IMR-90 (cell line): Measurements from ENCODE around the gene CLASP1. TPM values are rescaled to one million over a fixed set of nuclear protein-coding genes. Genes with fewer than 3 reads are reported as not detected.

Source experiments
- ATAC-seq: fragments of 200-7000 bp; cut with Tn5 transposase; 2 replicates; pipeline ENCODE4 v1.9.1; 2020; ENCODE audit warnings: low read depth, mild to moderate bottlenecking, moderate library complexity
- BruUV-seq: library from RNA; stranded (reverse); fragments of 400-500 nt; replicated peaks from 2 replicates; lab custom pipeline; 2021; lab: Mats Ljungman, UMichigan
- CTCF ChIA-PET: fragments of 300-600 bp; formaldehyde crosslinking; extraction: SDS; loops from one replicate; lab custom pipeline; 2021; ENCODE audit warnings: antibody characterized with exemption; lab: Yijun Ruan, JAX
- POLR2A ChIA-PET: fragments of 300-600 bp; sonication (Branson Sonifier 250); formaldehyde crosslinking; loops from one replicate; lab custom pipeline; 2022; ENCODE audit warnings: antibody characterized with exemption; ENCODE audit not compliant: unreplicated experiment; lab: Charles Lee
- DNase-seq: peaks from one replicate; pipeline ENCODE4 v3.0.0; 2013
- H2AFZ ChIP-seq: replicated peaks from 2 replicates; pipeline ENCODE3; 2013; ENCODE audit warnings: low read length, mild to moderate bottlenecking; ENCODE audit not compliant: poor library complexity
- H2AK5ac ChIP-seq: 2 replicates; pipeline ENCODE4 v1.6.1; 2013; ENCODE audit warnings: low read depth, low read length, inconsistent platforms
- H2AK9ac ChIP-seq: replicated peaks from 2 replicates; pipeline ENCODE3; 2013; ENCODE audit warnings: mild to moderate bottlenecking, low read depth, low read length, moderate library complexity; ENCODE audit not compliant: poor library complexity
- H2BK120ac ChIP-seq: 2 replicates; pipeline ENCODE4 v1.6.1; 2013; ENCODE audit warnings: low read depth, low read length, inconsistent platforms
- H2BK15ac ChIP-seq: 3 replicates; pipeline ENCODE4 v1.6.1; 2013; ENCODE audit warnings: low read depth, low read length, inconsistent platforms
- H2BK20ac ChIP-seq: 2 replicates; pipeline ENCODE4 v1.6.1; 2013; ENCODE audit warnings: low read depth, mild to moderate bottlenecking, inconsistent platforms, low read length, moderate library complexity
- H2BK5ac ChIP-seq: 2 replicates; pipeline ENCODE4 v1.6.1; 2013; ENCODE audit warnings: mild to moderate bottlenecking, low read depth, low read length, inconsistent platforms; ENCODE audit not compliant: poor library complexity, severe bottlenecking
- H3K14ac ChIP-seq: replicated peaks from 2 replicates; pipeline ENCODE4 v1.6.1; 2013; ENCODE audit warnings: low read depth, low read length, inconsistent platforms
- H3K18ac ChIP-seq: 2 replicates; pipeline ENCODE4 v1.6.1; 2013; ENCODE audit warnings: low read depth, low read length, control low read depth
- H3K23ac ChIP-seq: 2 replicates; pipeline ENCODE4 v1.6.1; 2013; ENCODE audit warnings: low read depth, low read length, inconsistent platforms
- H3K27ac ChIP-seq: 2 replicates; pipeline ENCODE4 v1.5.1; 2013; ENCODE audit warnings: mild to moderate bottlenecking, control low read depth, low read length; ENCODE audit not compliant: insufficient read depth
- H3K27me3 ChIP-seq: 2 replicates; pipeline ENCODE4 v1.6.1; 2013; ENCODE audit warnings: low read length; ENCODE audit not compliant: control insufficient read depth, insufficient read depth
- H3K36me3 ChIP-seq: 2 replicates; pipeline ENCODE4 v1.6.1; 2013; ENCODE audit warnings: low read length, mixed read lengths; ENCODE audit not compliant: control insufficient read depth, insufficient read depth
- H3K4ac ChIP-seq: 2 replicates; pipeline ENCODE4 v1.6.1; 2013; ENCODE audit warnings: low read depth, low read length, inconsistent platforms
- H3K4me1 ChIP-seq: 2 replicates; pipeline ENCODE4 v1.6.1; 2013; ENCODE audit warnings: low read length, mixed read lengths; ENCODE audit not compliant: control insufficient read depth, insufficient read depth
- H3K4me2 ChIP-seq: 2 replicates; pipeline ENCODE4 v1.6.1; 2013; ENCODE audit warnings: low read depth, mild to moderate bottlenecking, control low read depth, low read length, moderate library complexity
- H3K4me3 ChIP-seq: 2 replicates; pipeline ENCODE4 v1.5.1; 2013; ENCODE audit warnings: low read depth, mild to moderate bottlenecking, control low read depth, low read length, moderate library complexity; ENCODE audit not compliant: insufficient read depth
- H3K56ac ChIP-seq: 2 replicates; pipeline ENCODE4 v1.6.1; 2013; ENCODE audit warnings: low read length, inconsistent platforms; ENCODE audit not compliant: insufficient read depth; ENCODE audit errors: extremely low read depth
- H3K79me1 ChIP-seq, 2 experiments: 2 replicates each; pipeline ENCODE4 v1.6.1; 2013; ENCODE audit warnings: low read length in 2 of 2, inconsistent platforms in 1 of 2, low read depth in 1 of 2
- H3K9ac ChIP-seq: 2 replicates; pipeline ENCODE4 v1.6.1; 2013; ENCODE audit warnings: low read depth, low read length, control low read depth
- H3K9me1 ChIP-seq: 2 replicates; pipeline ENCODE4 v1.6.1; 2013; ENCODE audit warnings: low read length, inconsistent platforms; ENCODE audit not compliant: insufficient read depth
- H3K9me3 ChIP-seq: 2 replicates; pipeline ENCODE4 v1.6.1; 2013; ENCODE audit warnings: low read length; ENCODE audit not compliant: control insufficient read depth, insufficient read depth
- H4K20me1 ChIP-seq: 2 replicates; pipeline ENCODE4 v1.6.1; 2013; ENCODE audit warnings: low read length, inconsistent platforms; ENCODE audit not compliant: insufficient read depth
- H4K5ac ChIP-seq: 2 replicates; pipeline ENCODE4 v1.6.1; 2013; ENCODE audit warnings: mild to moderate bottlenecking, low read depth, low read length, control low read depth
- H4K8ac ChIP-seq, 2 experiments: 2 replicates each; pipeline ENCODE4 v1.6.1; 2013; ENCODE audit warnings: low read depth in 2 of 2, low read length in 2 of 2, control low read depth in 1 of 2, inconsistent platforms in 1 of 2
- H4K91ac ChIP-seq: 2 replicates; pipeline ENCODE4 v1.6.1; 2013; ENCODE audit warnings: low read depth, low read length, inconsistent platforms; ENCODE audit not compliant: insufficient read depth
- BHLHE40 ChIP-seq: fragments of 150-350 bp; IDR thresholded peaks from 2 replicates; pipeline ENCODE4 v1.6.1; 2016; ENCODE audit warnings: mild to moderate bottlenecking, low read depth, low read length
- CEBPB ChIP-seq: IDR thresholded peaks from 2 replicates; pipeline ENCODE4 v1.6.1; 2012; ENCODE audit warnings: low read depth, low read length, improper control_type of control experiment
- CHD1 ChIP-seq: IDR thresholded peaks from 2 replicates; pipeline ENCODE4 v1.6.1; 2012; ENCODE audit warnings: low read depth, low read length, improper control_type of control experiment
- FOS ChIP-seq: fragments of 150-350 bp; IDR thresholded peaks from 2 replicates; pipeline ENCODE4 v1.6.1; 2016; ENCODE audit warnings: low read depth, low read length
- MAFK ChIP-seq: IDR thresholded peaks from 2 replicates; pipeline ENCODE4 v1.6.1; 2012; ENCODE audit warnings: low read depth, low read length, improper control_type of control experiment
- MXI1 ChIP-seq: IDR thresholded peaks from 2 replicates; pipeline ENCODE4 v1.6.1; 2012; ENCODE audit warnings: low read depth, mild to moderate bottlenecking, low read length, moderate library complexity, borderline replicate concordance
- NFE2L2 ChIP-seq: fragments of 150-350 bp; IDR thresholded peaks from 2 replicates; pipeline ENCODE4 v1.6.1; 2016; ENCODE audit warnings: low read depth, mild to moderate bottlenecking, low read length
- POLR2A ChIP-seq: IDR thresholded peaks from 2 replicates; pipeline ENCODE4 v1.6.1; 2012; ENCODE audit warnings: mild to moderate bottlenecking, low read depth, low read length
- RAD21 ChIP-seq: IDR thresholded peaks from 2 replicates; pipeline ENCODE4 v1.6.1; 2012; ENCODE audit warnings: low read length, improper control_type of control experiment
- RCOR1 ChIP-seq: IDR thresholded peaks from 2 replicates; pipeline ENCODE4 v1.6.1; 2012; ENCODE audit warnings: mild to moderate bottlenecking, low read length, improper control_type of control experiment; ENCODE audit not compliant: insufficient replicate concordance
- RFX5 ChIP-seq: IDR thresholded peaks from 2 replicates; pipeline ENCODE4 v1.8.0; 2012; ENCODE audit warnings: low read depth, mild to moderate bottlenecking, low read length, moderate library complexity
- SMC3 ChIP-seq: fragments of 150-350 bp; IDR thresholded peaks from 2 replicates; pipeline ENCODE4 v1.6.1; 2016; ENCODE audit warnings: low read depth, mild to moderate bottlenecking, antibody characterized with exemption, low read length, moderate library complexity
- USF2 ChIP-seq: fragments of 150-350 bp; IDR thresholded peaks from 2 replicates; pipeline ENCODE4 v1.6.1; 2017; ENCODE audit warnings: mild to moderate bottlenecking, antibody characterized with exemption, low read length, low read depth
- WGBS, 2 experiments: methylation state at CpG; one replicate each; pipeline versions ENCODE4 v1.1.5 to v1.1.7; 2013; ENCODE audit warnings: missing lambda C conversion rate in 2 of 2; ENCODE audit not compliant: insufficient read length in 1 of 2; ENCODE audit errors: extremely low coverage in 2 of 2; 5-methylcytosine and 5-hydroxymethylcytosine counted together
- dilution Hi-C: fragments of 300-500 bp; cut with HindIII; formaldehyde crosslinking; loops from one replicate; pipeline ENCODE4 v1.14.3; 2018; ENCODE audit warnings: low sequenced_read_pairs; ENCODE audit not compliant: unreplicated experiment
- in situ Hi-C: fragments of 300-500 bp; cut with MboI; formaldehyde crosslinking; loops from 3 replicates; pipeline ENCODE4 v1.14.3; 2019; ENCODE audit warnings: low sequenced_read_pairs, inconsistent platforms, mixed read lengths
- intact Hi-C: fragments of 100-400 bp; cut with micrococcal nuclease; formaldehyde crosslinking; loops from 2 replicates; pipeline ENCODE4 v1.10.0; 2022
- polyA plus RNA-seq, 3 experiments: library from polyadenylated mRNA; depleted of rRNA; stranded (reverse); fragments of >200 nt; gene quantifications; 2 replicates each; pipeline ENCODE4 v1.2.3, GENCODE V29; 2012; ENCODE audit warnings: low replicate concordance in 1 of 3
- total RNA-seq: library from RNA; depleted of rRNA; stranded (reverse); fragments of >200 nt; gene quantifications from 2 replicates; pipeline ENCODE4 v1.2.3, GENCODE V29; 2012
- TF ChIP-seq, protein P1 (sequence below): conservative IDR thresholded peaks from 2 replicates; pipeline ENCODE4 v1.5.1; 2012; ENCODE audit warnings: mild to moderate bottlenecking, low read depth, low read length, improper control_type of control experiment
- TF ChIP-seq, protein P2 (sequence below): fragments of 150-350 bp; IDR thresholded peaks from 2 replicates; pipeline ENCODE4 v1.6.1; 2016; ENCODE audit warnings: low read depth, mild to moderate bottlenecking, low read length, moderate library complexity, borderline replicate concordance

Gene CLASP1
- total and polyA plus RNA-seq, 2 of the 4 experiments (the other 2 are of a cell fraction), result 12.3 to 33.7 TPM

DNA sequence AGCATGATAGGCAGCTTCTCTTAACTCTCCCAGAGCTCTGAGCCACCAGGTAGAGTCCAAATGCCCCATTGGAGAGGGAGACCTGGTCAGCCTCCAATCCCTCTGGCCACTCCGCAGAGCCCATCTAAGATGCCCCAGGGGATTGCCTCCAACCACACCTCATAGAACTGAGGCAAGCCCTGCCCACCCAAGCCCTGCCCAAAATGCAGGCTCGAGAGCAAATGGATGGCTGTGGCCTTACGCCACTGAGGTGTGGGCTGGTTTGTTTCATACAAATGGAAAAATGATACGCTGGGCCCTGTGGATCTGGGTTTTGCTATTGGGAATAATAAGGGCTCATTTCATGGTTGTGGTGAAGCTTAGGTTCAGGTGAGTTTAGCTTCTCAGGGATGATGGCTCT is 361.3 kb downstream of the CLASP1 start:
- dilution Hi-C loops, result no loop called here
- ATAC-seq (no peak), DNase-seq (no peak)
- POLR2A ChIA-PET, result no interaction called here
- in situ Hi-C loops, result no loop called here
- Histone ChIP-seq H3K36me3 (no peaks in the 10 kb centered on the region), H3K56ac (no peak overlapping the region), H3K27me3 (peaks cover 56% of the 10 kb centered on the region), H4K20me1 (no peaks in the 10 kb centered on the region), H3K23ac (no peak overlapping the region), H3K79me1 (no peaks in the 10 kb centered on the region), H2BK5ac (no peak overlapping the region), H3K4me3 (no peak overlapping the region), H4K91ac (no peak overlapping the region), H3K27ac (no peak overlapping the region), H2BK15ac (no peak overlapping the region), H2BK20ac (no peak overlapping the region), H3K4me1 (no peaks in the 10 kb centered on the region), H2AK5ac (no peak overlapping the region), H4K5ac (no peak overlapping the region), H2BK120ac (no peak overlapping the region), H3K4ac (no peak overlapping the region), H2AFZ (no peak overlapping the region), H3K9me1 (no peaks in the 10 kb centered on the region), H4K8ac (no peak overlapping the region), H3K9me3 (no peaks in the 10 kb centered on the region), H3K14ac (no peak overlapping the region), H3K18ac (no peak overlapping the region), H3K4me2 (no peak overlapping the region), H2AK9ac (no peak overlapping the region), H3K9ac (no peak overlapping the region)
- CTCF ChIA-PET, result no interaction called here
- BruUV-seq, result no TSS peak
- 73% methylated on average over 3 of the region's 4 CpGs; no CpG with 5 or more reads in 1 of the 2 experiments for WGBS, 2 experiments
- intact Hi-C loops, result no loop called here
- TF ChIP-seq BHLHE40 (no peak), MXI1 (no peak), RFX5 (no peak), SMC3 (no peak), USF2 (no peak), POLR2A (no peak), RCOR1 (no peak), NFE2L2 (no peak), CHD1 (no peak), RAD21 (no peak), MAFK (no peak), FOS (no peak), CEBPB (no peak)
- TF ChIP-seq, protein P1, sequence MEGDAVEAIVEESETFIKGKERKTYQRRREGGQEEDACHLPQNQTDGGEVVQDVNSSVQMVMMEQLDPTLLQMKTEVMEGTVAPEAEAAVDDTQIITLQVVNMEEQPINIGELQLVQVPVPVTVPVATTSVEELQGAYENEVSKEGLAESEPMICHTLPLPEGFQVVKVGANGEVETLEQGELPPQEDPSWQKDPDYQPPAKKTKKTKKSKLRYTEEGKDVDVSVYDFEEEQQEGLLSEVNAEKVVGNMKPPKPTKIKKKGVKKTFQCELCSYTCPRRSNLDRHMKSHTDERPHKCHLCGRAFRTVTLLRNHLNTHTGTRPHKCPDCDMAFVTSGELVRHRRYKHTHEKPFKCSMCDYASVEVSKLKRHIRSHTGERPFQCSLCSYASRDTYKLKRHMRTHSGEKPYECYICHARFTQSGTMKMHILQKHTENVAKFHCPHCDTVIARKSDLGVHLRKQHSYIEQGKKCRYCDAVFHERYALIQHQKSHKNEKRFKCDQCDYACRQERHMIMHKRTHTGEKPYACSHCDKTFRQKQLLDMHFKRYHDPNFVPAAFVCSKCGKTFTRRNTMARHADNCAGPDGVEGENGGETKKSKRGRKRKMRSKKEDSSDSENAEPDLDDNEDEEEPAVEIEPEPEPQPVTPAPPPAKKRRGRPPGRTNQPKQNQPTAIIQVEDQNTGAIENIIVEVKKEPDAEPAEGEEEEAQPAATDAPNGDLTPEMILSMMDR, result no peak
- TF ChIP-seq, protein P2, sequence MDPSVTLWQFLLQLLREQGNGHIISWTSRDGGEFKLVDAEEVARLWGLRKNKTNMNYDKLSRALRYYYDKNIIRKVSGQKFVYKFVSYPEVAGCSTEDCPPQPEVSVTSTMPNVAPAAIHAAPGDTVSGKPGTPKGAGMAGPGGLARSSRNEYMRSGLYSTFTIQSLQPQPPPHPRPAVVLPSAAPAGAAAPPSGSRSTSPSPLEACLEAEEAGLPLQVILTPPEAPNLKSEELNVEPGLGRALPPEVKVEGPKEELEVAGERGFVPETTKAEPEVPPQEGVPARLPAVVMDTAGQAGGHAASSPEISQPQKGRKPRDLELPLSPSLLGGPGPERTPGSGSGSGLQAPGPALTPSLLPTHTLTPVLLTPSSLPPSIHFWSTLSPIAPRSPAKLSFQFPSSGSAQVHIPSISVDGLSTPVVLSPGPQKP, result no peak
